ENCODE data around the gene PRKCA. TPM values are rescaled to one million over a fixed set of nuclear protein-coding genes. Genes with fewer than 3 reads are reported as not detected.

PRKCA gene
- total and polyA plus RNA-seq, 2 donors (not counting 3 experiments of a cell fraction or from before 2014, with no cell fraction given) = 7.5 to 34.2 TPM

DNA sequence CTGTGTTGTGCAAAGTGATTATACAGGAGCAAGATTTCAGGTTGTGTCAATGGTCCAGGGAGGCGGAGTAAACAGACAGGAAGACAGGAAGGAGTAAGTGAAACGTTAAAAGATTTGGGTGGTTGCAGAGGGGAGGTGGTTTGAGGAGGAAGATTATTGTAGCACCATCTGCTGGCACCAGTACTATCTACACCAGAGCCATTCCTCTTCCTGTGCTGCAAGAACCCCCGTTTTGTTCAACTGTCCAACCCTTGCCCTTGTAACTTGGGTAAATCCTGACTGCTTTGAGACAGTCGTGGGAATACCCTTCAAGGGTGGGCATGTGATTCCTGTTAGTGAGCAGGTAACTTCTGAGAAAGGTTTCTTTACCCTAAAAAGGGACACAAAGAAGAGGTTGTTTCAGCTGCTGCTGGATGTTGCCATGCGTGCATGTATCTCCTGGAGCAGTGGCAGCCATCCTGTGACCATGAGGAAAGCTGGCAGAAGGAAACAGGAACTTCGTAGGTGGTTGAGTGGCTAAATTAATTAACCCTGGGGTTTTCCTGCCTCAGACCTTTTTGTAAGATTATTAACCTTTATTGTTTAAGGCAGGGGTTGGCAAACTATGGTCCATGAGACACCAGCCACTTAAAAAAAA, 124.1 kb downstream of the PRKCA start:
- Histone ChIP-seq H3K4me1 (ENCODE audit: control insufficient read depth, extremely low read depth, insufficient read depth, low read length) (peaks cover 6% of the 10 kb centered on the region), H3K9me1 (replicated peaks; ENCODE audit: control insufficient read depth, extremely low read depth, insufficient read depth, low read length) (no peaks in the 10 kb centered on the region), H3K4me2 (ENCODE audit: insufficient read depth, low read length) (no peak overlapping the region), H3K9ac (replicated peaks; ENCODE audit: extremely low read depth, insufficient read depth, low read length) (no peak overlapping the region), H3K4me3 (replicated peaks in 1 of 3; ENCODE audit: insufficient read depth in 1 of 3, low read depth in 1 of 3, low read length in 3 of 3) (no peak overlapping the region), H3K27ac (ENCODE audit: insufficient read depth, low read depth, low read length) (no peak overlapping the region), H2AFZ (ENCODE audit: low read depth, low read length) (no peak overlapping the region), H3K9me3 (replicated peaks; ENCODE audit: control insufficient read depth, insufficient read depth, low read length) (no peaks in the 10 kb centered on the region), H3K79me2 (ENCODE audit: control insufficient read depth, insufficient read depth, low read length) (peaks cover 21% of the 10 kb centered on the region), H3K36me3 (ENCODE audit: control insufficient read depth in 2 of 2, extremely low read depth in 1 of 2, insufficient read depth in 2 of 2, low read length in 2 of 2) (no peaks in the 10 kb centered on the region), H4K20me1 (replicated peaks; ENCODE audit: control insufficient read depth, extremely low read depth, insufficient read depth, low read length) (no peaks in the 10 kb centered on the region), H3K27me3 (ENCODE audit: control insufficient read depth in 2 of 2, insufficient read depth in 2 of 2, low read length in 2 of 2) (no peaks in the 10 kb centered on the region)
- dilution Hi-C loops (cut with MboI; ENCODE audit: extremely low pct_ligation_motif_present, low sequenced_read_pairs) = no loop called here
- no peak for FAIRE-seq
- no TSS peak for BruUV-seq (replicated peaks)
- no peak for DNase-seq (ENCODE audit: low read depth, low spot score)
- intact Hi-C loops (cut with micrococcal nuclease) = loop anchor here (10.0 kb wide), 1 partner anchor 172 kb away; no protein-coding TSS in a partner anchor
- TF ChIP-seq, protein P1, sequence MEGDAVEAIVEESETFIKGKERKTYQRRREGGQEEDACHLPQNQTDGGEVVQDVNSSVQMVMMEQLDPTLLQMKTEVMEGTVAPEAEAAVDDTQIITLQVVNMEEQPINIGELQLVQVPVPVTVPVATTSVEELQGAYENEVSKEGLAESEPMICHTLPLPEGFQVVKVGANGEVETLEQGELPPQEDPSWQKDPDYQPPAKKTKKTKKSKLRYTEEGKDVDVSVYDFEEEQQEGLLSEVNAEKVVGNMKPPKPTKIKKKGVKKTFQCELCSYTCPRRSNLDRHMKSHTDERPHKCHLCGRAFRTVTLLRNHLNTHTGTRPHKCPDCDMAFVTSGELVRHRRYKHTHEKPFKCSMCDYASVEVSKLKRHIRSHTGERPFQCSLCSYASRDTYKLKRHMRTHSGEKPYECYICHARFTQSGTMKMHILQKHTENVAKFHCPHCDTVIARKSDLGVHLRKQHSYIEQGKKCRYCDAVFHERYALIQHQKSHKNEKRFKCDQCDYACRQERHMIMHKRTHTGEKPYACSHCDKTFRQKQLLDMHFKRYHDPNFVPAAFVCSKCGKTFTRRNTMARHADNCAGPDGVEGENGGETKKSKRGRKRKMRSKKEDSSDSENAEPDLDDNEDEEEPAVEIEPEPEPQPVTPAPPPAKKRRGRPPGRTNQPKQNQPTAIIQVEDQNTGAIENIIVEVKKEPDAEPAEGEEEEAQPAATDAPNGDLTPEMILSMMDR (IDR thresholded peaks at IDR 0.05; ENCODE audit: extremely low read depth in 1 of 2, insufficient read depth in 1 of 2, low read depth in 1 of 2, low read length in 2 of 2) = peak in 1 of 2 donors; percentile 21
- no peak for TF ChIP-seq GATA2 (IDR thresholded peaks at IDR 0.05; ENCODE audit: insufficient read depth, insufficient read length, low read depth, low read length)
- ChIA-PET CTCF (no interaction called here), POLR2A (no interaction called here)

DNA sequence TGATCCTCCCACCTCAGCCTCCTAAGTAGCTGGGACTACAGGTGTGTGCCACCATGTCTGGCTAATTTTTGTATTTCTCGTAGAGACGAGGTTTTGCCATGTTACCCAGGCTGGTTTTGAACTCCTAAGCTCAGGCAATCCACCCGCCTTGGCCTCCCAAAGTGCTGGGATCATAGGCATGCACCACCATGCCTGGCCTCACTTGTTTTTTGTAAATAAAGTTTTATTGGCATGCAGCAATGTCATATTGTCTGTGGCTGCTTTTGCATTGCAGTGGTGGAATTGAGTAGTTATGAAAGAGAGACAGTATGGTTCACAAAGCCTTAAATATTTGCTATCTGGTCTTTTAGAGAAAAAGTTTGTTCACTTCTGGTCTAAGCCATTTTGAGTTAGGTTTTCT, 124.7 kb downstream of the PRKCA start:
- H4K20me1 ChIP-seq (replicated peaks; ENCODE audit: control insufficient read depth, extremely low read depth, insufficient read depth, low read length) = no peaks in the 10 kb centered on the region
- no peaks in the 10 kb centered on the region for H3K27me3 ChIP-seq (ENCODE audit: control insufficient read depth in 2 of 2, insufficient read depth in 2 of 2, low read length in 2 of 2)
- no peaks in the 10 kb centered on the region for H3K9me3 ChIP-seq (replicated peaks; ENCODE audit: control insufficient read depth, insufficient read depth, low read length)
- peaks cover 12% of the 10 kb centered on the region for H3K4me1 ChIP-seq (ENCODE audit: control insufficient read depth, extremely low read depth, insufficient read depth, low read length)
- no TSS peak for BruUV-seq (replicated peaks)
- DNase-seq (ENCODE audit: low read depth, low spot score) (no peak), FAIRE-seq (no peak)
- TF ChIP-seq POLR2A (IDR thresholded peaks at IDR 0.05; ENCODE audit: low read depth, low read length) (no peak), POLR2AphosphoS5 (IDR thresholded peaks at IDR 0.05; ENCODE audit: insufficient read depth, low read depth, low read length) (no peak), JUN (IDR thresholded peaks at IDR 0.05; ENCODE audit: borderline replicate concordance, insufficient read depth, insufficient read length, low read depth) (no peak), FOS (IDR thresholded peaks at IDR 0.05; ENCODE audit: borderline replicate concordance, insufficient read depth, low read length) (no peak), GATA2 (IDR thresholded peaks at IDR 0.05; ENCODE audit: insufficient read depth, insufficient read length, low read depth, low read length) (no peak), EZH2 (IDR thresholded peaks at IDR 0.05; ENCODE audit: borderline replicate concordance, low read depth, low read length, severe bottlenecking) (no peak), MYC (IDR thresholded peaks at IDR 0.05; ENCODE audit: low read depth, low read length) (no peak)
- TF ChIP-seq, protein P2, sequence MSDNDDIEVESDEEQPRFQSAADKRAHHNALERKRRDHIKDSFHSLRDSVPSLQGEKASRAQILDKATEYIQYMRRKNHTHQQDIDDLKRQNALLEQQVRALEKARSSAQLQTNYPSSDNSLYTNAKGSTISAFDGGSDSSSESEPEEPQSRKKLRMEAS (IDR thresholded peaks at IDR 0.05; ENCODE audit: insufficient read depth, insufficient read length) = no peak
- TF ChIP-seq, protein P1 (IDR thresholded peaks at IDR 0.05; ENCODE audit: extremely low read depth in 1 of 2, insufficient read depth in 1 of 2, low read depth in 1 of 2, low read length in 2 of 2) = no peak
- POLR2A ChIA-PET = no interaction called here
- H3K79me2 ChIP-seq (ENCODE audit: control insufficient read depth, insufficient read depth, low read length) = peaks cover 21% of the 10 kb centered on the region
- H2AFZ ChIP-seq (ENCODE audit: low read depth, low read length) = no peak overlapping the region
- no peaks in the 10 kb centered on the region for H3K36me3 ChIP-seq (ENCODE audit: control insufficient read depth in 2 of 2, extremely low read depth in 1 of 2, insufficient read depth in 2 of 2, low read length in 2 of 2)
- CTCF ChIA-PET = no interaction called here
- H3K9me1 ChIP-seq (replicated peaks; ENCODE audit: control insufficient read depth, extremely low read depth, insufficient read depth, low read length) = no peaks in the 10 kb centered on the region
- dilution Hi-C loops (cut with MboI; ENCODE audit: extremely low pct_ligation_motif_present, low sequenced_read_pairs) (no loop called here), intact Hi-C loops (cut with micrococcal nuclease) (loop anchor here (10.0 kb wide), 1 partner anchor 172 kb away; no protein-coding TSS in a partner anchor)
- H3K4me2 ChIP-seq (ENCODE audit: insufficient read depth, low read length) = no peak overlapping the region
- no peak overlapping the region for H3K27ac ChIP-seq (ENCODE audit: insufficient read depth, low read depth, low read length)
- H3K4me3 ChIP-seq (replicated peaks in 1 of 3; ENCODE audit: insufficient read depth in 1 of 3, low read depth in 1 of 3, low read length in 3 of 3) = no peak overlapping the region
- H3K9ac ChIP-seq (replicated peaks; ENCODE audit: extremely low read depth, insufficient read depth, low read length) = no peak overlapping the region

Data from endothelial cell of umbilical vein (primary cell).